Measurements from ENCODE around the gene TTC4. TPM values are rescaled to one million over a fixed set of nuclear protein-coding genes. Genes with fewer than 3 reads are reported as not detected.

TTC4 gene
- total RNA-seq, 2 experiments from 2014 or later = 24.3 to 26.1 TPM

DNA sequence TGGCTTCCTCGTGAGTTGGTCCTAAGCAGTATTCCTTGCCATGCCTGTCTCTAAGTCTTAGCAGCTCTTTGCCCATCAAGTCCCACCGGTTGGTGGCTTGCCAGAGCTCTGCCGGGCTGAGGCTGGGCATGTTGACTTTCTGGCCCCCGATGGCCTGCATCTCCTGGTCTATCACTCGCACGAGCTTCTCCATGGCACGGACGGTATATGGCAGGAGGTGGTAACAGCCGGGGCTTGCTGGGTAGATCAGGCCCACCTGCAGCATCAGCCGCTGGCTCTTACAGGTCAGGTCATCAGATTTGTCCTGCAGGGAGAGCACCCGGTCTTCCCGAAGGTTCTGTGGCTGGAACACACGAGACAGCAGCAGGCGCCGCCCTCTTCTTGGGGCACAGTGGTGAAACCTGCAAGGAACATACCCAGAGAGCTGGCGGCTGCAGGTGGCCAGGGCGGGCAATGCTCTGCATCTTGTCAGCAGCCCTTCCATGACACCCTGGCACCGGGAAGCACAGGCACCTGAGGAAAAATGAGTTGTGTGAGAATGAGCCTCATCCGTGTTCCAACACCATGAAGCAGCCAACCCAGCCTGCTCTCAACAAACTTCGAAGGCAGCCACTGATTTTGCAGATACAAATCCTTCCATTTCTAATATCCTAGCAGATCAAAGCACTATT is 43.2 kb downstream of the TTC4 start:
- TF ChIP-seq EZH2phosphoT487 (IDR thresholded peaks at IDR 0.05; ENCODE audit: borderline replicate concordance, low read depth, low read length) = no peak
- TF ChIP-seq, protein P1, sequence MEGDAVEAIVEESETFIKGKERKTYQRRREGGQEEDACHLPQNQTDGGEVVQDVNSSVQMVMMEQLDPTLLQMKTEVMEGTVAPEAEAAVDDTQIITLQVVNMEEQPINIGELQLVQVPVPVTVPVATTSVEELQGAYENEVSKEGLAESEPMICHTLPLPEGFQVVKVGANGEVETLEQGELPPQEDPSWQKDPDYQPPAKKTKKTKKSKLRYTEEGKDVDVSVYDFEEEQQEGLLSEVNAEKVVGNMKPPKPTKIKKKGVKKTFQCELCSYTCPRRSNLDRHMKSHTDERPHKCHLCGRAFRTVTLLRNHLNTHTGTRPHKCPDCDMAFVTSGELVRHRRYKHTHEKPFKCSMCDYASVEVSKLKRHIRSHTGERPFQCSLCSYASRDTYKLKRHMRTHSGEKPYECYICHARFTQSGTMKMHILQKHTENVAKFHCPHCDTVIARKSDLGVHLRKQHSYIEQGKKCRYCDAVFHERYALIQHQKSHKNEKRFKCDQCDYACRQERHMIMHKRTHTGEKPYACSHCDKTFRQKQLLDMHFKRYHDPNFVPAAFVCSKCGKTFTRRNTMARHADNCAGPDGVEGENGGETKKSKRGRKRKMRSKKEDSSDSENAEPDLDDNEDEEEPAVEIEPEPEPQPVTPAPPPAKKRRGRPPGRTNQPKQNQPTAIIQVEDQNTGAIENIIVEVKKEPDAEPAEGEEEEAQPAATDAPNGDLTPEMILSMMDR (conservative IDR thresholded peaks at IDR 0.05; ENCODE audit: low read length) = no peak
- Histone ChIP-seq H3K27ac (ENCODE audit: low read depth, low read length, poor library complexity, severe bottlenecking) (no peak overlapping the region), H4K20me1 (ENCODE audit: insufficient read depth, low read length) (no peaks in the 10 kb centered on the region), H3K9me3 (ENCODE audit: low read length) (no peaks in the 10 kb centered on the region), H3K4me3 (ENCODE audit: low read depth, low read length, poor library complexity, severe bottlenecking) (no peak overlapping the region), H3K36me3 (ENCODE audit: insufficient read depth, low read length) (0 out of 2 replicates have a peak, but pooled peaks cover 5% of the 10 kb centered on the region), H3K4me2 (ENCODE audit: low read length) (no peak overlapping the region), H3K9me2 (ENCODE audit: insufficient read depth, low read length) (no peaks in the 10 kb centered on the region), H3K4me1 (ENCODE audit: insufficient read depth, low read length, poor library complexity, severe bottlenecking) (peaks cover 13% of the 10 kb centered on the region), H2AFZ (ENCODE audit: low read length) (no peak overlapping the region), H3K79me2 (ENCODE audit: insufficient read depth, low read depth, low read length) (peaks cover 9% of the 10 kb centered on the region; the same call in 1 of the 2 replicates)
- no peak for DNase-seq (ENCODE audit: low spot score)
- no TSS peak for BruUV-seq (replicated peaks)
- CTCF ChIA-PET (ENCODE audit: unreplicated experiment) = no interaction called here
- POLR2A ChIA-PET = no interaction called here
- intact Hi-C loops (cut with micrococcal nuclease; ENCODE audit: unreplicated experiment) = no loop called here

DNA sequence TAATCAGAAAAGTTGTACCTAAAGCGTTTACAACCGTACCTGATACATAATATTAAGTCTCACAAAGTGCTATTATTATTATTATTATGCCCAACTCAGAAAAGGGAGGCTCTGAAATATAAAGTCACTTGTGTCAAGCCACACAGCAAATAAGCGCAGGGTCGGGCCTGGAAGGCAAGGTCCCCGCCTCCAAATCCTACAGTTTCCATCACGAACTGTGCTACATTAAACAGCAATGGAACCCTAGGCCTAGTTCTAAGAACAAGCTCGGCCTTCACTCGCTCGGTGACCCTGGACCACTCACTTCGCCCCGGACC is 48.1 kb downstream of the TTC4 start:
- peaks cover 12% of the 10 kb centered on the region; the same call in 1 of the 2 replicates for H3K79me2 ChIP-seq (ENCODE audit: insufficient read depth, low read depth, low read length)
- no peaks in the 10 kb centered on the region for H4K20me1 ChIP-seq (ENCODE audit: insufficient read depth, low read length)
- no peak overlapping the region for H3K27ac ChIP-seq (ENCODE audit: low read depth, low read length, poor library complexity, severe bottlenecking)
- ChIA-PET CTCF (ENCODE audit: unreplicated experiment) (no interaction called here), POLR2A (no interaction called here)
- peak overlapping the region; percentile 81 for H2AFZ ChIP-seq (ENCODE audit: low read length)
- H3K9me3 ChIP-seq (ENCODE audit: low read length) = no peaks in the 10 kb centered on the region
- peak overlapping the region; percentile 93 for H3K4me3 ChIP-seq (ENCODE audit: low read depth, low read length, poor library complexity, severe bottlenecking)
- peak overlapping the region; percentile 88 for H3K4me2 ChIP-seq (ENCODE audit: low read length)
- H3K36me3 ChIP-seq (ENCODE audit: insufficient read depth, low read length) = no peaks in the 10 kb centered on the region
- intact Hi-C loops (cut with micrococcal nuclease; ENCODE audit: unreplicated experiment) = loop anchor here (2.0 to 5.0 kb wide), 2 partner anchors 49 to 711 kb away; partner anchors contain the start of genes TCEANC2, TMEM59 and TTC4
- H3K4me1 ChIP-seq (ENCODE audit: insufficient read depth, low read length, poor library complexity, severe bottlenecking) = peaks cover 31% of the 10 kb centered on the region
- H3K9me2 ChIP-seq (ENCODE audit: insufficient read depth, low read length) = no peaks in the 10 kb centered on the region
- DNase-seq (ENCODE audit: low spot score) = no peak
- TF ChIP-seq, protein P1 (conservative IDR thresholded peaks at IDR 0.05; ENCODE audit: low read length) = no peak
- TSS peak; percentile 94 for BruUV-seq (replicated peaks)

GRCh38 chr1:54764133-54764921 is 48.7 kb downstream of the TTC4 start, which contains the start of gene PARS2:
PARS2 (minus strand) TSS chr1:54764523; CDS start chr1:54759161, 5,362 bp downstream.
- no TSS peak for BruUV-seq (replicated peaks)
- Histone ChIP-seq H2AFZ (ENCODE audit: low read length) (peak within 1 kb of the TSS; percentile 94), H3K36me3 (ENCODE audit: insufficient read depth, low read length) (no peaks in the 10 kb centered on the region), H3K79me2 (ENCODE audit: insufficient read depth, low read depth, low read length) (peaks cover 12% of the 10 kb centered on the region; the same call in 1 of the 2 replicates), H3K4me3 (ENCODE audit: low read depth, low read length, poor library complexity, severe bottlenecking) (peak within 1 kb of the TSS; percentile 93), H3K4me1 (ENCODE audit: insufficient read depth, low read length, poor library complexity, severe bottlenecking) (peaks cover 31% of the 10 kb centered on the region), H3K4me2 (ENCODE audit: low read length) (peak within 1 kb of the TSS; percentile 88), H3K27ac (ENCODE audit: low read depth, low read length, poor library complexity, severe bottlenecking) (no peak within 1 kb of the TSS), H3K9me2 (ENCODE audit: insufficient read depth, low read length) (no peaks in the 10 kb centered on the region), H4K20me1 (ENCODE audit: insufficient read depth, low read length) (no peaks in the 10 kb centered on the region), H3K9me3 (ENCODE audit: low read length) (no peaks in the 10 kb centered on the region)
- POLR2A ChIA-PET = no interaction called here
- DNase-seq (ENCODE audit: low spot score) = peak; percentile 100
- CTCF ChIA-PET (ENCODE audit: unreplicated experiment) = no interaction called here
- intact Hi-C loops (cut with micrococcal nuclease; ENCODE audit: unreplicated experiment) = loop anchor here (2.0 to 5.0 kb wide), 2 partner anchors 50 to 712 kb away; partner anchors contain the start of genes TCEANC2, TMEM59 and TTC4
- TF ChIP-seq, protein P1 (conservative IDR thresholded peaks at IDR 0.05; ENCODE audit: low read length) = no peak
- TF ChIP-seq EZH2phosphoT487 (IDR thresholded peaks at IDR 0.05; ENCODE audit: borderline replicate concordance, low read depth, low read length) = no peak

Measured in OCI-LY7 (cell line).